Esophagus muscularis mucosa (tissue), 4 donors: ENCODE measurements around the gene KIF3A. TPM values are rescaled to one million over a fixed set of nuclear protein-coding genes. Genes with fewer than 3 reads are reported as not detected.

Source experiments
- DNase-seq: peaks from one replicate; pipeline ENCODE4 v3.0.0-alpha.2; 2017; ENCODE audit errors: extremely low spot score
- H3K27ac ChIP-seq, 4 donors: fragments of 200-600 bp; sonication (generic); replicated peaks in 1 of 4; 1 replicate in 3 of 4; 2 replicates in 1 of 4; pipeline ENCODE4 v1.5.1; 2016 to 2019; ENCODE audit warnings: mild to moderate bottlenecking in 1 of 4
- H3K27me3 ChIP-seq, 4 donors: fragments of 200-600 bp; sonication (generic); one replicate each; pipeline versions ENCODE4 v1.5.1 to v1.6.0; 2016 to 2019
- H3K36me3 ChIP-seq, 4 donors: fragments of 200-600 bp; sonication (generic); one replicate each; pipeline ENCODE4 v1.5.1; 2016 to 2019
- H3K4me1 ChIP-seq, 4 donors: fragments of 200-600 bp; sonication (generic); one replicate each; pipeline ENCODE4 v1.5.1; 2016 to 2019
- H3K4me3 ChIP-seq, 4 donors: fragments of 200-600 bp; sonication (generic); 1 replicate in 2 of 4; 2 replicates in 2 of 4; pipeline ENCODE4 v1.5.1; 2016 to 2019; ENCODE audit warnings: mild to moderate bottlenecking in 4 of 4, moderate library complexity in 1 of 4
- H3K9me3 ChIP-seq, 4 donors: fragments of 200-600 bp; sonication (generic); 1 replicate in 3 of 4; 2 replicates in 1 of 4; pipeline ENCODE4 v1.5.1; 2016 to 2019
- CTCF ChIP-seq, 3 experiments: fragments of 200-600 bp in 2 of 3; fragments of 450-650 bp in 1 of 3; sonication (generic) in 2 of 3; IDR thresholded peaks; one replicate each; pipeline ENCODE4 v1.5.1; 2017 to 2019; ENCODE audit warnings: antibody characterized with exemption in 3 of 3, mild to moderate bottlenecking in 2 of 3, moderate library complexity in 1 of 3
- EP300 ChIP-seq: sonication (generic); formaldehyde crosslinking; IDR thresholded peaks from one replicate; pipeline ENCODE4 v1.6.1; 2017; ENCODE audit warnings: antibody characterized with exemption
- POLR2A ChIP-seq: fragments of 450-650 bp; IDR thresholded peaks from one replicate; pipeline ENCODE4 v1.6.1; 2017; ENCODE audit warnings: antibody characterized with exemption, moderate library complexity, mild to moderate bottlenecking, low read depth
- POLR2AphosphoS5 ChIP-seq, 2 donors: sonication (generic); formaldehyde crosslinking; IDR thresholded peaks; one replicate each; pipeline ENCODE4 v1.6.1; 2017; ENCODE audit warnings: antibody characterized with exemption in 2 of 2
- WGBS: methylation state at CpG from one replicate; pipeline ENCODE4 v1.1.5; 2018; 5-methylcytosine and 5-hydroxymethylcytosine counted together
- intact Hi-C: fragments of 100-400 bp; cut with DNase I; formaldehyde crosslinking; loops from one replicate; pipeline ENCODE4 v1.15.1; 2023
- total RNA-seq, 4 donors: library from RNA; depleted of rRNA; stranded (reverse); fragments of >200 nt; gene quantifications; one replicate each; pipeline versions ENCODE4 v1.1.0 to v1.2.1, GENCODE V29; 2016

KIF3A gene
- total RNA-seq, 4 donors from 2014 or later = 5.5 to 9.6 (median 8.3) TPM

- H3K9me3 ChIP-seq = no peaks in the 10 kb centered on the region
- peaks cover 3 to 7% (median 5%) of the 10 kb centered on the region in 4 donors for H3K4me1 ChIP-seq
- intact Hi-C loops = no loop called here
- WGBS = 94% methylated on average over 7 of the region's 12 CpGs
- H3K27me3 ChIP-seq = peaks cover 0 to 29% (median 6%) of the 10 kb centered on the region in 4 donors
- no peak overlapping the region for H3K4me3 ChIP-seq
- no peak overlapping the region for H3K27ac ChIP-seq
- DNase-seq = no peak
- no peaks in the 10 kb centered on the region for H3K36me3 ChIP-seq
- no peak for TF ChIP-seq CTCF (IDR thresholded peaks at IDR 0.05)
Observed at GRCh38 chr5:132661231-132662003, 75.9 kb downstream of the KIF3A start.

- intact Hi-C loops = no loop called here
- WGBS = 95% methylated on average over 21 of the region's 23 CpGs
- TF ChIP-seq POLR2A = no peak
- no peak for TF ChIP-seq CTCF (IDR thresholded peaks at IDR 0.05)
- TF ChIP-seq POLR2AphosphoS5 (IDR thresholded peaks at IDR 0.05) = no peak
- no peak for TF ChIP-seq EP300
- Histone ChIP-seq H3K4me3 (no peak overlapping the region), H3K27ac (no peak overlapping the region), H3K4me1 (peaks cover 12 to 18% (median 15%) of the 10 kb centered on the region in 4 donors), H3K9me3 (no peaks in the 10 kb centered on the region), H3K36me3 (no peaks in the 10 kb centered on the region), H3K27me3 (peaks cover 0 to 45% (median 13%) of the 10 kb centered on the region in 4 donors)
- DNase-seq = no peak
Observed at GRCh38 chr5:132659598-132660493, 77.5 kb downstream of the KIF3A start.

- H3K27ac ChIP-seq = no peak overlapping the region
- peaks cover 0 to 55% (median 13%) of the 10 kb centered on the region in 4 donors for H3K27me3 ChIP-seq
- TF ChIP-seq POLR2A = no peak
- no peak for TF ChIP-seq EP300
- TF ChIP-seq CTCF (IDR thresholded peaks at IDR 0.05) = no peak
- TF ChIP-seq POLR2AphosphoS5 (IDR thresholded peaks at IDR 0.05) = no peak
- H3K36me3 ChIP-seq = no peaks in the 10 kb centered on the region
- intact Hi-C loops = no loop called here
- no peak for DNase-seq
- 94% methylated on average over 9 of the region's 9 CpGs for WGBS
- H3K4me1 ChIP-seq = peaks cover 12 to 18% (median 15%) of the 10 kb centered on the region in 4 donors
- no peaks in the 10 kb centered on the region for H3K9me3 ChIP-seq
- H3K4me3 ChIP-seq = no peak overlapping the region
Observed at GRCh38 chr5:132658381-132659302, 78.7 kb downstream of the KIF3A start.

- Histone ChIP-seq H3K27me3 (peaks cover 0 to 60% (median 13%) of the 10 kb centered on the region in 4 donors), H3K4me3 (no peak within 1 kb of the TSS), H3K9me3 (no peaks in the 10 kb centered on the region), H3K4me1 (peaks cover 12 to 18% (median 15%) of the 10 kb centered on the region in 4 donors), H3K27ac (no peak within 1 kb of the TSS), H3K36me3 (no peaks in the 10 kb centered on the region)
- 97% methylated on average over 11 of the region's 12 CpGs for WGBS
- no peak for TF ChIP-seq EP300
- no peak for TF ChIP-seq CTCF (IDR thresholded peaks at IDR 0.05)
- no peak for TF ChIP-seq POLR2AphosphoS5 (IDR thresholded peaks at IDR 0.05)
- TF ChIP-seq POLR2A = no peak
- no peak for DNase-seq
- intact Hi-C loops = no loop called here
Observed at GRCh38 chr5:132657676-132658380, 79.5 kb downstream of the KIF3A start, which contains the start of gene IL13. TSS of gene IL13 (plus strand) at chr5:132658173. CDS start at chr5:132658187, 14 bp downstream.
